HepG2 (cell line): Measurements from ENCODE around the gene MCF2L. TPM values are rescaled to one million over a fixed set of nuclear protein-coding genes. Genes with fewer than 3 reads are reported as not detected.
A peak's percentile ranks its signal among the peaks of the same experiment; 100 is the strongest.

ENCODE experiments used
- ADNP ChIP-seq: sonication (generic); formaldehyde crosslinking; IDR thresholded peaks from 2 replicates; pipeline ENCODE4 v1.4.0; 2020; ENCODE audit warnings: missing genetic modification reagents
- ARHGAP35 ChIP-seq: sonication (generic); formaldehyde crosslinking; IDR thresholded peaks from 2 replicates; pipeline ENCODE4 v1.9.0; 2022; ENCODE audit warnings: mild to moderate bottlenecking, inconsistent platforms, moderate library complexity, missing genetic modification reagents, borderline replicate concordance
- CBX5 ChIP-seq: sonication (generic); formaldehyde crosslinking; IDR thresholded peaks from 2 replicates; pipeline ENCODE4 v1.4.0; 2020; ENCODE audit warnings: missing genetic modification reagents, borderline replicate concordance
- CC2D1A ChIP-seq: sonication (generic); formaldehyde crosslinking; IDR thresholded peaks from 2 replicates; pipeline ENCODE4 v1.8.1; 2023; ENCODE audit warnings: mild to moderate bottlenecking, missing genetic modification reagents
- CENPX ChIP-seq: sonication (generic); formaldehyde crosslinking; IDR thresholded peaks from 2 replicates; pipeline ENCODE4 v1.9.0; 2021; ENCODE audit warnings: mild to moderate bottlenecking, missing genetic modification reagents, moderate library complexity
- CREB1 ChIP-seq, 2 experiments: fragments of 450-650 bp in 1 of 2; IDR thresholded peaks; 2 replicates each; pipeline ENCODE4 v1.6.1; 2016 to 2017; ENCODE audit warnings: control low read depth in 1 of 2, mild to moderate bottlenecking in 1 of 2, missing compliant biosample characterization in 1 of 2, missing genetic modification characterization in 1 of 2
- FOXK1 ChIP-seq: sonication (generic); formaldehyde crosslinking; IDR thresholded peaks from 2 replicates; pipeline ENCODE4 v1.4.0; 2020; ENCODE audit warnings: low read depth, missing genetic modification reagents, borderline replicate concordance
- GABPB1 ChIP-seq: IDR thresholded peaks from 2 replicates; pipeline ENCODE4 v1.6.1; 2016; ENCODE audit warnings: mild to moderate bottlenecking, missing genetic modification reagents, moderate library complexity, missing compliant biosample characterization
- HOXA5 ChIP-seq: sonication (generic); formaldehyde crosslinking; IDR thresholded peaks from 2 replicates; pipeline ENCODE4 v1.4.0; 2020; ENCODE audit warnings: missing genetic modification reagents
- JUN ChIP-seq: sonication (generic); formaldehyde crosslinking; IDR thresholded peaks from 2 replicates; pipeline ENCODE4 v1.4.0; 2020; ENCODE audit warnings: mild to moderate bottlenecking, missing genetic modification reagents
- KDM1A ChIP-seq: IDR thresholded peaks from 2 replicates; pipeline ENCODE4 v1.6.1; 2016; ENCODE audit warnings: missing compliant biosample characterization
- KLF15 ChIP-seq: sonication (generic); formaldehyde crosslinking; IDR thresholded peaks from 2 replicates; pipeline ENCODE4 v1.8.1; 2023; ENCODE audit warnings: borderline replicate concordance, mild to moderate bottlenecking, inconsistent platforms, missing genetic modification reagents, mixed read lengths
- KMT2B ChIP-seq: IDR thresholded peaks from 2 replicates; pipeline ENCODE4 v1.6.1; 2016; ENCODE audit warnings: missing genetic modification reagents, missing compliant biosample characterization
- MZF1 ChIP-seq: sonication (generic); formaldehyde crosslinking; IDR thresholded peaks from 2 replicates; pipeline ENCODE4 v1.8.1; 2023; ENCODE audit warnings: mild to moderate bottlenecking, missing genetic modification reagents, borderline replicate concordance
- PAWR ChIP-seq: sonication (generic); formaldehyde crosslinking; IDR thresholded peaks from 2 replicates; pipeline ENCODE4 v1.4.0; 2020; ENCODE audit warnings: missing genetic modification reagents, mild to moderate bottlenecking, borderline replicate concordance
- POLR2A ChIP-seq, 2 experiments: IDR thresholded peaks; 2 replicates each; pipeline ENCODE4 v1.6.1; 2011; ENCODE audit warnings: low read depth in 2 of 2, low read length in 2 of 2, mild to moderate bottlenecking in 1 of 2, moderate library complexity in 1 of 2; ENCODE audit not compliant: insufficient read depth in 1 of 2
- RAD21 ChIP-seq: fragments of 450-650 bp; formaldehyde crosslinking; IDR thresholded peaks from 2 replicates; pipeline ENCODE4 v1.5.0; 2020; ENCODE audit warnings: mild to moderate bottlenecking
- TBL1XR1 ChIP-seq: fragments of 150-350 bp; IDR thresholded peaks from 2 replicates; pipeline ENCODE4 v1.6.1; 2014; ENCODE audit warnings: borderline replicate concordance, low read length; ENCODE audit not compliant: partially characterized antibody
- WIZ ChIP-seq: sonication (generic); formaldehyde crosslinking; IDR thresholded peaks from 2 replicates; pipeline ENCODE4 v1.5.1; 2020; ENCODE audit warnings: mild to moderate bottlenecking, missing genetic modification reagents
- ZMAT5 ChIP-seq: sonication (generic); formaldehyde crosslinking; IDR thresholded peaks from 2 replicates; pipeline ENCODE4 v1.5.0; 2020; ENCODE audit warnings: mild to moderate bottlenecking, low read depth, missing genetic modification reagents, borderline replicate concordance
- ZNF232 ChIP-seq: sonication (generic); formaldehyde crosslinking; IDR thresholded peaks from 2 replicates; pipeline ENCODE4 v1.4.0; 2020; ENCODE audit warnings: missing genetic modification reagents, borderline replicate concordance
- ZNF512 ChIP-seq: sonication (generic); formaldehyde crosslinking; IDR thresholded peaks from 2 replicates; pipeline ENCODE4 v1.4.0; 2020; ENCODE audit warnings: mild to moderate bottlenecking, missing genetic modification reagents
- ZNF564 ChIP-seq: sonication (generic); formaldehyde crosslinking; IDR thresholded peaks from 2 replicates; pipeline ENCODE4 v1.8.1; 2023; ENCODE audit warnings: mild to moderate bottlenecking, missing genetic modification reagents
- ZNF577 ChIP-seq: sonication (generic); formaldehyde crosslinking; IDR thresholded peaks from 2 replicates; pipeline ENCODE4 v1.4.0; 2020; ENCODE audit warnings: mild to moderate bottlenecking, low read depth, missing genetic modification reagents, borderline replicate concordance
- ZNF644 ChIP-seq: IDR thresholded peaks from 2 replicates; pipeline ENCODE4 v1.6.1; 2016; ENCODE audit warnings: low read depth
- ZNF674 ChIP-seq: sonication (generic); formaldehyde crosslinking; IDR thresholded peaks from 2 replicates; pipeline ENCODE4 v1.5.0; 2020; ENCODE audit warnings: low read depth, mild to moderate bottlenecking, missing genetic modification reagents
- ZNF839 ChIP-seq: sonication (generic); formaldehyde crosslinking; IDR thresholded peaks from 2 replicates; pipeline ENCODE4 v1.4.0; 2020; ENCODE audit warnings: missing genetic modification reagents, mild to moderate bottlenecking, borderline replicate concordance
- polyA plus RNA-seq, 8 experiments: library from polyadenylated mRNA; depleted of rRNA in 3 of 8; stranded (reverse) in 7 of 8; unstranded in 1 of 8; fragments of >200 nt; fragmentation: Illumina TruSeq in 4 of 8; extraction: Trizol in 4 of 8; gene quantifications; 2 replicates each; pipeline versions ENCODE4 v1.2.1 to v1.2.3, GENCODE V29; 2011 to 2016; ENCODE audit warnings: low read depth in 4 of 8, missing spikeins in 1 of 8, mixed read lengths in 1 of 8; ENCODE audit not compliant: insufficient read depth in 1 of 8
- total RNA-seq, 5 experiments: library from RNA; depleted of rRNA; stranded (reverse); fragments of >200 nt; fragmentation: Illumina TruSeq; extraction: Trizol; gene quantifications; 2 replicates each; pipeline ENCODE4 v1.2.3, GENCODE V29; 2016; ENCODE audit warnings: low read depth in 1 of 5

MCF2L gene
- total and polyA plus RNA-seq, 2 of the 13 experiments (the other 11 are each of a cell fraction or from before 2014, with no cell fraction given) = 19.4 to 28.4 TPM

- TF ChIP-seq KMT2B (CRISPR knock-in tag) = 0 out of 2 replicates have a peak, but pooled peaks have one; percentile 28
- TF ChIP-seq PAWR (CRISPR knock-in tag) = no peak
- peak; percentile 69; the same call in 1 of the 2 replicates for TF ChIP-seq GABPB1 (CRISPR knock-in tag)
- TF ChIP-seq KLF15 (CRISPR knock-in tag) = no peak
- TF ChIP-seq ADNP (CRISPR knock-in tag) = 0 out of 2 replicates have a peak, but pooled peaks have one; percentile 22
- 0 out of 2 replicates have a peak, but pooled peaks have one; percentile 46 for TF ChIP-seq ZNF674
- TF ChIP-seq CREB1 (IDR thresholded peaks at IDR 0.05) = no peak
- TF ChIP-seq CREB1 (CRISPR knock-in tag; IDR thresholded peaks at IDR 0.05) = no peak
- peak; percentile 58; the same call in 1 of the 2 replicates for TF ChIP-seq ZNF644 (CRISPR knock-in tag)
- TF ChIP-seq ZNF512 (CRISPR knock-in tag) = no peak; the same call in 1 of the 2 replicates
- peak; percentile 91; the same call in 1 of the 2 replicates for TF ChIP-seq HOXA5 (CRISPR knock-in tag)
- TF ChIP-seq MZF1 = peak; percentile 75; the same call in 1 of the 2 replicates
- TF ChIP-seq POLR2A (IDR thresholded peaks at IDR 0.05; ENCODE audit: insufficient read depth in 1 of 2, low read depth in 2 of 2, low read length in 2 of 2) = peak in 1 of 2 experiments; percentile 92; a peak in 2 of 4 replicates
- TF ChIP-seq ZMAT5 (CRISPR knock-in tag) = no peak
- no peak for TF ChIP-seq CENPX
- no peak for TF ChIP-seq TBL1XR1
- peak; percentile 94; the same call in 1 of the 2 replicates for TF ChIP-seq ARHGAP35 (CRISPR knock-in tag)
- TF ChIP-seq KDM1A = peak; percentile 53
- no peak for TF ChIP-seq WIZ (CRISPR knock-in tag)
- TF ChIP-seq FOXK1 (CRISPR knock-in tag) = peak; percentile 74; the same call in 1 of the 2 replicates
- TF ChIP-seq CBX5 (CRISPR knock-in tag) = no peak; the same call in 1 of the 2 replicates
- no peak for TF ChIP-seq JUN
- TF ChIP-seq ZNF577 (CRISPR knock-in tag) = no peak
- no peak for TF ChIP-seq CC2D1A
- peak; percentile 62 for TF ChIP-seq RAD21 (CRISPR knock-in tag)
- peak; percentile 86 for TF ChIP-seq ZNF564 (CRISPR knock-in tag)
- no peak; the same call in 1 of the 2 replicates for TF ChIP-seq ZNF839 (CRISPR knock-in tag)
- TF ChIP-seq ZNF232 = peak; percentile 94; the same call in 1 of the 2 replicates
Measured at GRCh38 chr13:113122550-113123225, 153.7 kb downstream of the MCF2L start, which contains the start of gene F10 (continued).
